Measurements from ENCODE around the gene TECPR1.

The TECPR1 gene

DNA sequence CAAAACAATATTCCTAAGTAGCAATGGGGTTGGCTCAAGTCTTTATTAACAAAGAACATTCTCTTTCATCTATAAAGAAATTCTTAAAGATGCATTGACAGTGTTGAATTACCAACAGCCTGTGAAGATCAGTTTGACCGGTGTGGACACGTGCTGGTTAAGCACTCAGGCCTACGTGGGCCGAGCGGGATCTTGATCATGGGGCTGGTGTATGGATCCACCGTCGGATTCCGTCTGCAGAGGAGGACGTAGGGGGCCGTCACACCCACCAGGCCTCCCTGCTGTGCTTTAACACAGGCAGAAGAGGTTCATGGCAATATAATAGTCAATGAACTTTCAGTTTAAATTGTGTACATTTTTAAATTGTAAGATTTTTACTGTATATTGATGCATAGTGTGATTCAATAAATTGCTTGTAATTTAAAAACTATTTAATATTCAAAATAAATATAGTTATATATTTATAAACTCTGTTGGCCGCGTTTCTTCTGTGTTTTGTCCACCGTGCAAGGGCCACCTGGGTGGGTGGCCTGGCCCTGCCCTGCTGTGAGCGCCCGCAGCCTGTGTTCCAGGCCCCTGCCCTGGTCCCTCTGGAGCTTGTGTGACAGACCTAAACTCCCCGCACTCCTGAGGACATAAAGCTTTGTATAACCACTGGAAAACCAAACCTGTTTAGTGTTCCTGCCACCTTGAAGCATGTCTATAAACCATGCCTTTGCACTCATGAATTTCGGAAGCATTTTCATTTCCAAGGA lies 42.7 kb downstream of the TECPR1 start:
- DNase-seq: no peak

- DNase-seq: no peak
Observed at GRCh38 chr7:98206451-98207330, 45.3 kb downstream of the TECPR1 start.

DNA sequence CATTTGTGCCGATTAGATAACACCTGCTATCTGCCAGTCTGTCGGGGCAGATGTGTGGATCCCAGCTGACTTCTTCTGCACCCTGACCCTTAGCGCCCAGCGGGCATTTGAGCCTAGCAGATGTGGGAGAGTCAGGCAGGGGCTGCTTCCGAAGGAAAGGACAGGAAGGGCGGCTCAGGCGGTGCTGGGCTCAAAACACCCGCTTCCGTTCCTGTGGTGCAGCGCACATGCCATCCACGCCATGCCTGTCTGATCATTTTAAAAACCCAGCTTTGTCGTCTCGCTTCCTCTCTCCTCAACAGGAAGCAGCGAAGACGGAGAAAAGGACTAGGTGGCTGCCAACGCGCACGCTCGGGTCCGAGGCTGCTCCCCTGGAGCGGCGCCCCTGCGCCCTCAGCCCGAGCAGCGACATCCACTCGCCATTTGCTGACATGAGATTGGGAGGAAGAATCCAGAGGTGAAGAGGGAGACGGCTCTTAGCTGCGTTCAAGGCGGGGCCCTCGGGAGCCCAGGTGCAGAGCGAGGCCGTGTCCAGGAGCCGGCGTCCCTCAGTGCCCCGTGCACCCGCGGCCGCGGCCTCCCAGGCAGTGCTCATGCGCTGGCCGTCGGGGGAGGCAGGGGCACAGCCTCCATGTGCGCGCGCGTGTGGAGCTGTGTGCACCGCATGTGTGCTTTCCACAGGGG lies 46.7 kb downstream of the TECPR1 start:
- no peak for DNase-seq

- DNase-seq: no peak
Observed at GRCh38 chr7:98204670-98205069, 47.4 kb downstream of the TECPR1 start.

GRCh38 chr7:98203964-98204605 lies 47.9 kb downstream of the TECPR1 start:
- no peak for DNase-seq

DNA sequence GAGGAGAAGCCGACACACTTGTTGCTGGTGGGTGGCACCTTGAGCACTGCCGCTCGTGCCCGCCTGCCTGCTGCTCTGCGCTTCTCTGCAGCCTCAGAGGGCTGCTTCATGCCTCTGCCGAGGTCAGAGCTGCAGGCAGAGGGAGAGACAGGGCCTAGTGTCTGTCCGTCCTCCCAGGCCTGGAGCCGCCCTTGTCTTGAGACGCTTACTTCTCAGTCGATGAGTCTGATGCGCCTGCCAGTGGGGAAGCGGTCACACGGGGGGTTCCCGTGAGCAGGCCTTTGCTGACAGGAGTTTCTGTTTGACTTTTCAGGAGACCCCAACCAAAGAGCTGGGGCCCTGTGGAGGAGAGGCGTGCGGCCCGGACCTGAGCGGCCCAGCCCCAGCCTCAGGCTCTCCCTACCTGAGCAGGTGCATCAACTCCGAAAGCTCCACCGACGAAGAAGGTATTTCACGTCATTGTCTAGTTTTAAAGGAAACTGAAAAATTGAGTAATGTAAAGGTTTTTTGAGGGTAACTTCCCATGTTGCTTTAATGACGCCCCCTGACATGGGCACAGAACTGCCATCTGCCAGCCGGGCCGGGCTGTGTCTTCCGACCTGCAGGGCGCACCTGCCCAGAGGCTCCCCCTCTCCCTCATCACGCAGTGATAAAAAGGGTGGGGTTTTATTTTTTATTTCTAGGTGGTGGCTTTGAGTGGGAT lies 48.6 kb downstream of the TECPR1 start:
- DNase-seq: no peak

DNA sequence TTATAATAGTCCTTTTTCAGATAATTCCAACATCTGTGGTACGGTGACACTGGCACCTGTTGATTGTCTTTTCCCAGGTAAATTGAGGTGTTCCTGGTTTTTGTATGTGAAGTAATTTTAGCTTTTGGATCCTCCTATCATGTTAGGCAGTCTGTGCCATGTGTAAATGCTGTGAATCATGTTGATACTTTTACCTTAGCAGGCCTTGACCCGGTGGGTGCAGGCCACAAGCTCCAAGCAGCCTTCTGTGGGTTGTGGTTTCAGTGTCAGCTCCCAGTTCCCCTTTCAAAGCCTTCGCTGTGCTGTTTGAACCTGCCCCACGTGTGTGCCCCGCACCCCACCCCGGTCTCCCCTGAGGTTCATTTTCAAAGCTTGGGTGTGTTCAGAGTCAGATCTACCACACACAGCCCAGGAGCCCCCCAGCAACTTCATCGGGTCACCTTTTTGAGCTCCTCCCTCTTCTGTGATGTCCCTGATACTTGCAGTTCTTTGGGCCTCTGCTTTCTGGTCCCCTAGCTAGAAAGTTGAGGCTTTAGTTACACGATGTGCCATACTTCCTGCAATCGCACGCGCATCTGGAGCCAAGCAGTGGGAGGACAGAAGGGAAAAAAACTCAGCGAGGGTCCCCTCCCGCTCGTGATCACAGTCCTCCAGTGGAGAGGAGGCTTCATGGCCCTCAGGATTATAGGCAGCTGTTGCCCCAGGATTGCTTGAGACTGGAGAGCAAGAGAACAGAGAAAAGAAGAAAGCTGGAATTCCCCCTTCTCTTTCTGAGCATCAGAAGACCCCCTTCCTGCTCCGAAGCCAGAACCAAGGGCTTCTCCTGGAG lies 49.5 kb downstream of the TECPR1 start:
- no peak for DNase-seq

DNA sequence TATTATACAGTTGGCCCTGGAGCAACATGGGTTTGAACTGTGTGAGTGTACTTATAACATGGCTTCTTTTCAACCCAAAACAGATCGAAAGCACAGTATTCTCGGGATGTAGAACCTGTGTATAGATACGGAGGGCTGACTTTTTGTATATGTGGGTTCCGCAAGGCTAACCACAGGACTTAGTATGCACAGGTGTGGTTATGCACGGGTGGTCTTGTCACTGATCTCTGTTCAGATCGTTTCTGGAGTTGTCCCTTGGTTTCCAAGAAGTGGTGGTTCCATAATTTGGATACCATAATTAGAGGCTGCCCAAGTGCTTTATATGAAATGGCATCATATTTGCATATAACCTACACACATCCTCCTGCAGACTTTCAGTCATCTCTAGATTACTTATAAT lies 51.7 kb downstream of the TECPR1 start:
- no peak for DNase-seq

GRCh38 chr7:98199131-98199530 lies 52.9 kb downstream of the TECPR1 start:
- no peak for DNase-seq

- no peak for DNase-seq
Observed at GRCh38 chr7:98196706-98197605, 55.1 kb downstream of the TECPR1 start.

DNA sequence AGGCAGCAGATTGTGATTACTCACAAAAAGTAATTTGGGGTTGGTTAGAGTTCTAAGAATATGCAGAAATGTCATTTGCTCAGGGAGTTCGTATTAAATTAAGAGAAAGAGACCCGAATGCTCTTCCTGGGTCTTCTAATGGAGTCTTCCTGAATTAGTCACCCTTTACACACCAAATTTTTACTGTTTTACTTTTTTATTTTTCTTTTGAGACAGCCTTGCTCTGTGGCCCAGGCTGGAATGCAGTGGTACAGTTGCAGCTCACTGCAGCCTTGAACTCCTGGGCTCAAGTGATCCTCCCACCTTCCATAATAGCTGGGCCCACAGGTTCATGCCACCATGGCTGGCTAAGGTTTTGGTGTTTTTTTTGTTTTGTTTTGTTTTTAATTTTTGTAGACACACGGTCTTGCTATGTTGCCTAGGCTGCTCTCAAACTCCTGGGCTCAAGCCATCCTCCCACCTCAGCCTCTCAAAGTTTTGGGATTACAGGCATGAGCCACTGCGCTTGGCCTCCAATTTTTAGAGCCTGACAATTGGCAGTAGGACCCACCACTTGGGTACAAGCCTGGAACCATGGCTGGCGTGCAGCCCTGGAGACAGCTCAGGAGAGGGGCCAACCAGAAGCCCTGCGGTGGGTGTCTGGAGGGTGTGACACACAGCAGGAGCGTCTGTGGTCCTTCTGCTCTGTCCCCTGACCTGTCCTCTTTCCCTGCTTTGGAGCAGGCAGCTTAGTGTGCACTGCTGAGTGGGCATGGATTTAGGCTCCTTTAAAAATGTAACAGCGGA lies 57.2 kb downstream of the TECPR1 start:
- DNase-seq: no peak

GRCh38 chr7:98194186-98194585 lies 57.8 kb downstream of the TECPR1 start:
- no peak for DNase-seq

DNA sequence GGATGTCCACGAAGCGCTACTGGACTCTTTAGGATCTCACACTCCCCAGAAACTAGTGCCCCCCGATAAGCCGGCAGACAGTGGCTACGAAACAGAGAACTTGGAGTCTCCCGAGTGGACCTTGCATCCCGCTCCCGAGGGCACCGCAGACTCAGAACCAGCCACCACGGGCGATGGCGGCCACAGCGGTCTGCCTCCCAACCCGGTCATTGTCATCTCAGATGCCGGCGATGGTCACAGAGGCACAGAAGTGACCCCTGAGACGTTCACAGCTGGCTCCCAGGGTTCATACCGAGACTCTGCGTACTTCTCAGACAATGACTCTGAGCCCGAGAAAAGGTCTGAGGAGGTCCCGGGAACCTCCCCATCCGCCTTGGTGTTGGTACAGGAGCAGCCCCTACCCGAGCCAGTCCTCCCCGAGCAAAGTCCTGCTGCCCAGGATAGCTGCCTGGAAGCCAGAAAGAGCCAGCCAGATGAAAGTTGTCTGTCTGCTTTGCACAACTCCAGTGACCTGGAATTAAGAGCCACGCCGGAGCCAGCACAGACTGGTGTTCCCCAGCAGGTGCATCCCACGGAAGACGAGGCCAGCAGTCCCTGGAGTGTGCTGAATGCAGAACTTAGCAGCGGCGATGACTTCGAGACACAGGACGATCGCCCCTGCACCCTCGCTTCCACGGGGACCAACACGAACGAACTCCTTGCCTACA lies 58.4 kb downstream of the TECPR1 start:
- no peak for DNase-seq

GRCh38 chr7:98192781-98193457 lies 59.1 kb downstream of the TECPR1 start:
- no peak for DNase-seq

- DNase-seq: no peak
Observed at GRCh38 chr7:98191668-98192431, 60.2 kb downstream of the TECPR1 start.

GRCh38 chr7:98189559-98189958 lies 62.5 kb downstream of the TECPR1 start:
- DNase-seq: no peak

- DNase-seq: no peak
Observed at GRCh38 chr7:98187138-98187502, 64.9 kb downstream of the TECPR1 start.

Data from fibroblast of skin of abdomen (primary cell).